22Rv1 (cell line): ENCODE results near the gene AMOTL2.

ENCODE experiments used
- ZFX ChIP-seq: fragments of 450-650 bp; IDR thresholded peaks from 2 replicates; pipeline ENCODE4 v1.6.1; 2017; ENCODE audit warnings: antibody characterized with exemption, borderline replicate concordance
- TF ChIP-seq, protein P1 (sequence below): fragments of 450-650 bp; IDR thresholded peaks from 2 replicates; pipeline ENCODE4 v1.5.1; 2017; ENCODE audit warnings: mild to moderate bottlenecking

DNA sequence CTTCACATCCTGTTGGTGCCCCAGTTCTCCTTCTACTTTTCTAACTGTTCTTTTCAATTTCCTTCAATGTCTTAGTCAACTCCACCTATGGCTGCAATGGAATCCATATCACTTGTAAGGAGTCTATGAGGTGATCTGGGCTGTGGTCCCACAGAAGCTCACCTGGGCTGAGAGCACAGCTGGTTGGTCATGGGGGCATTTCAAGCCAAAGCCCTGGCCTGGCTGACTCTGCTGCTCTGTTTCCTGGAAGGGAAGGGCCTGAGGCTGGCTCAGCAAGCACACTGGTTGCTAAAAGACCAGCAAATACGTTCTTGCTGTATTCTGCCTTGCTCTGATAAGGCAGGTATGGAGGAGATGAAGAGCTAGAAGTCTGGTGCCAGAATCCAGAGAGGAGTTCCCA lies 29.0 kb downstream of the AMOTL2 start:
- TF ChIP-seq, protein P1, sequence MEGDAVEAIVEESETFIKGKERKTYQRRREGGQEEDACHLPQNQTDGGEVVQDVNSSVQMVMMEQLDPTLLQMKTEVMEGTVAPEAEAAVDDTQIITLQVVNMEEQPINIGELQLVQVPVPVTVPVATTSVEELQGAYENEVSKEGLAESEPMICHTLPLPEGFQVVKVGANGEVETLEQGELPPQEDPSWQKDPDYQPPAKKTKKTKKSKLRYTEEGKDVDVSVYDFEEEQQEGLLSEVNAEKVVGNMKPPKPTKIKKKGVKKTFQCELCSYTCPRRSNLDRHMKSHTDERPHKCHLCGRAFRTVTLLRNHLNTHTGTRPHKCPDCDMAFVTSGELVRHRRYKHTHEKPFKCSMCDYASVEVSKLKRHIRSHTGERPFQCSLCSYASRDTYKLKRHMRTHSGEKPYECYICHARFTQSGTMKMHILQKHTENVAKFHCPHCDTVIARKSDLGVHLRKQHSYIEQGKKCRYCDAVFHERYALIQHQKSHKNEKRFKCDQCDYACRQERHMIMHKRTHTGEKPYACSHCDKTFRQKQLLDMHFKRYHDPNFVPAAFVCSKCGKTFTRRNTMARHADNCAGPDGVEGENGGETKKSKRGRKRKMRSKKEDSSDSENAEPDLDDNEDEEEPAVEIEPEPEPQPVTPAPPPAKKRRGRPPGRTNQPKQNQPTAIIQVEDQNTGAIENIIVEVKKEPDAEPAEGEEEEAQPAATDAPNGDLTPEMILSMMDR, result no peak
- no peak for TF ChIP-seq ZFX
